ENCODE results near the gene SLC8A2.

SLC8A2 gene

DNA sequence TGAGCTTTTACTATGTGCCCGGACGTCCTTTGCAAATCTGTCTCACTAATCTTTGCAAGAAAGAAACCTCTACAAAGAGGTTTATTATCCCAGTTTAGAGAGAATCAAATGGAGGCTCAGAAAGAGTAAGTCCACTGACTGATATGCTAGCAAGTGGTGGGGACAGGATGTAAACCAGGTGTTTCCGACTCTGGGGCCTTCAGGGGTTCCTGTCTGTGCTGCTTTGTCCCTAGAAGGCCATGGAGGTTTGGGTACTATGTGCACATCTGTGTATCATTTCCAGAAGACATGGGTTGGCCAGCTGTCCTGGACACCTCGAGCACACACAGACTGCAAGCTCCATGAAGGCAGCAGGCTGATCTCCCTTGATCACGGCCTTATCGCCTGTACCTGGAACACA lies 13.5 kb upstream of the SLC8A2 start:
- TF ChIP-seq FOXP2 (optimal IDR thresholded peaks at IDR 0.05; ENCODE audit: borderline replicate concordance, extremely low read depth, extremely low read length, insufficient read depth) (no peak), TAF1 (IDR thresholded peaks at IDR 0.05; ENCODE audit: borderline replicate concordance, insufficient read depth, low read length) (no peak), POLR2AphosphoS5 (IDR thresholded peaks at IDR 0.05; ENCODE audit: low read depth, low read length) (no peak), SIN3A (IDR thresholded peaks at IDR 0.05; ENCODE audit: borderline replicate concordance, insufficient read depth, low read length) (no peak)
- TF ChIP-seq, protein P1, sequence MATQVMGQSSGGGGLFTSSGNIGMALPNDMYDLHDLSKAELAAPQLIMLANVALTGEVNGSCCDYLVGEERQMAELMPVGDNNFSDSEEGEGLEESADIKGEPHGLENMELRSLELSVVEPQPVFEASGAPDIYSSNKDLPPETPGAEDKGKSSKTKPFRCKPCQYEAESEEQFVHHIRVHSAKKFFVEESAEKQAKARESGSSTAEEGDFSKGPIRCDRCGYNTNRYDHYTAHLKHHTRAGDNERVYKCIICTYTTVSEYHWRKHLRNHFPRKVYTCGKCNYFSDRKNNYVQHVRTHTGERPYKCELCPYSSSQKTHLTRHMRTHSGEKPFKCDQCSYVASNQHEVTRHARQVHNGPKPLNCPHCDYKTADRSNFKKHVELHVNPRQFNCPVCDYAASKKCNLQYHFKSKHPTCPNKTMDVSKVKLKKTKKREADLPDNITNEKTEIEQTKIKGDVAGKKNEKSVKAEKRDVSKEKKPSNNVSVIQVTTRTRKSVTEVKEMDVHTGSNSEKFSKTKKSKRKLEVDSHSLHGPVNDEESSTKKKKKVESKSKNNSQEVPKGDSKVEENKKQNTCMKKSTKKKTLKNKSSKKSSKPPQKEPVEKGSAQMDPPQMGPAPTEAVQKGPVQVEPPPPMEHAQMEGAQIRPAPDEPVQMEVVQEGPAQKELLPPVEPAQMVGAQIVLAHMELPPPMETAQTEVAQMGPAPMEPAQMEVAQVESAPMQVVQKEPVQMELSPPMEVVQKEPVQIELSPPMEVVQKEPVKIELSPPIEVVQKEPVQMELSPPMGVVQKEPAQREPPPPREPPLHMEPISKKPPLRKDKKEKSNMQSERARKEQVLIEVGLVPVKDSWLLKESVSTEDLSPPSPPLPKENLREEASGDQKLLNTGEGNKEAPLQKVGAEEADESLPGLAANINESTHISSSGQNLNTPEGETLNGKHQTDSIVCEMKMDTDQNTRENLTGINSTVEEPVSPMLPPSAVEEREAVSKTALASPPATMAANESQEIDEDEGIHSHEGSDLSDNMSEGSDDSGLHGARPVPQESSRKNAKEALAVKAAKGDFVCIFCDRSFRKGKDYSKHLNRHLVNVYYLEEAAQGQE (IDR thresholded peaks at IDR 0.05; ENCODE audit: insufficient read depth in 1 of 2, low read depth in 2 of 2, low read length in 2 of 2), result no peak

DNA sequence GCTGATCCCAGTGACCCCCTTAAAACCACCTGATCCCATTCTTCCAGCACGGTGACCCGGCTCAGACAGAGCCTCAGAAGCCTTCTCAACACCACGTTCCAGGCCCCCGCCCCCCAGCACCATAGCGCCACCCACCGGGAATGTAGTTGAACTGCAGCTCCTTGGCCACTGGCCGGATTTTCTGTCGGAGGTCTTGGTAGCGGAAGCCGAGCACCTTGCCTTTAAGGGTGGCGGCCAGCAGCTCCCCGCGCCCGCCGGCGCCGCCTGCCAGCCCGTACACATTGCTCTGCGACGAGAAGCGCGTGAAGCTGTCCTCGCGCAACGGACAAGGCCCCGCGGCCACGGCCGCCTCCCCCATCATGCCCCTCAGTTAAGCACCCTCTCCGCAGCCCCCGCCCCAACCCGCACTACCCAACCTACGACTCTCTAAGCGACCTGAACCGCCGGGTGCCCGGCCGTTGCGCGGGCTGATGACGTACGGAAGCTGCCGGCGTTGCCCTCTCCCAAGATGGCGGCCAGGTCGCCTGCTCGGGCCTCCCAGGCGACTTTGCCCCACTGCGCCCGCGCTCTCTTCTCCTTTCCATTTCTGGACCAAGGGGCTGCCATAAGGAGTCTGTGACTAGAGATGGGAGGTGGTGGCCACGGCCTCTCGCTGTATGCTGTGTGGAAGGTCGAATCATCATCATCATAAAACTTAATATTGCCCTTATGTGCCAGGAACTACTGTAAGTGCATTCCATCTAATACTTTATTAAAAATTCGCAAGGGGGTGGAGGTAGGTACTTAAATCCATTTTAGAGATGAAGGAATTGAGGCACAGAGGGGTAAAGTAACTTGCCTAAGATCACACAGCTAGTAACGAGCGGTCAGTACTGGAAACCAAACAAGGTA lies 12.4 kb upstream of the SLC8A2 start, which contains the start of gene KPTN:
TSS of gene KPTN (minus strand) at position 420 of the 891 bp plus-strand sequence. CDS start at position 361, 59 bp downstream.
- peak; percentile 74 for TF ChIP-seq FOXP2 (optimal IDR thresholded peaks at IDR 0.05; ENCODE audit: borderline replicate concordance, extremely low read depth, extremely low read length, insufficient read depth)
- peak; percentile 78; the same call in 1 of the 2 replicates for TF ChIP-seq TAF1 (IDR thresholded peaks at IDR 0.05; ENCODE audit: borderline replicate concordance, insufficient read depth, low read length)
- peak; percentile 70 for TF ChIP-seq POLR2AphosphoS5 (IDR thresholded peaks at IDR 0.05; ENCODE audit: low read depth, low read length)
- TF ChIP-seq, protein P1 (IDR thresholded peaks at IDR 0.05; ENCODE audit: insufficient read depth in 1 of 2, low read depth in 2 of 2, low read length in 2 of 2), result peak in 1 of 2 experiments; percentile 55; a peak in 1 of 4 replicates
- no peak for TF ChIP-seq SIN3A (IDR thresholded peaks at IDR 0.05; ENCODE audit: borderline replicate concordance, insufficient read depth, low read length)

DNA sequence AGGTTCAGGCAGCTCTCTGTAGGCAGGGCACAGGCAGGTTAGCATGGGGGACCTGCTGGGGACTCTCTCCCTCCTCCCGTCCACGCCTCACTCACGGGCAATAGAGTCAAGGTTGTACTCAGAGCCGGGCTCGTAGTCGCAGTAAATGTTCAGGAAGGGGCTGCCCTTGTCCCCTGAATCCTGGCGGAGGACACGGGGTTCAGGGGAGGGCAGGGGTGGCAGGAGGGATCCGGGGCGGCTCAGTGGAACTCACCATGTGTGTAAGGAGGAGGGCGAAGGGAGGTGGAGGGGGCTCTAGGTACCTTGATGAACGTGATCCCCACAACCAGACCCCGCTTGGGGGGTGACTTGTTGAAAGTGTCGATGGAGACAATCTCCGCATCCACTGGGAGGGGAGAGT lies 11.5 kb upstream of the SLC8A2 start:
- TF ChIP-seq SIN3A (IDR thresholded peaks at IDR 0.05; ENCODE audit: borderline replicate concordance, insufficient read depth, low read length), result no peak
- no peak for TF ChIP-seq FOXP2 (optimal IDR thresholded peaks at IDR 0.05; ENCODE audit: borderline replicate concordance, extremely low read depth, extremely low read length, insufficient read depth)
- TF ChIP-seq, protein P1 (IDR thresholded peaks at IDR 0.05; ENCODE audit: insufficient read depth in 1 of 2, low read depth in 2 of 2, low read length in 2 of 2), result no peak
- no peak for TF ChIP-seq POLR2AphosphoS5 (IDR thresholded peaks at IDR 0.05; ENCODE audit: low read depth, low read length)
- no peak for TF ChIP-seq TAF1 (IDR thresholded peaks at IDR 0.05; ENCODE audit: borderline replicate concordance, insufficient read depth, low read length)

DNA sequence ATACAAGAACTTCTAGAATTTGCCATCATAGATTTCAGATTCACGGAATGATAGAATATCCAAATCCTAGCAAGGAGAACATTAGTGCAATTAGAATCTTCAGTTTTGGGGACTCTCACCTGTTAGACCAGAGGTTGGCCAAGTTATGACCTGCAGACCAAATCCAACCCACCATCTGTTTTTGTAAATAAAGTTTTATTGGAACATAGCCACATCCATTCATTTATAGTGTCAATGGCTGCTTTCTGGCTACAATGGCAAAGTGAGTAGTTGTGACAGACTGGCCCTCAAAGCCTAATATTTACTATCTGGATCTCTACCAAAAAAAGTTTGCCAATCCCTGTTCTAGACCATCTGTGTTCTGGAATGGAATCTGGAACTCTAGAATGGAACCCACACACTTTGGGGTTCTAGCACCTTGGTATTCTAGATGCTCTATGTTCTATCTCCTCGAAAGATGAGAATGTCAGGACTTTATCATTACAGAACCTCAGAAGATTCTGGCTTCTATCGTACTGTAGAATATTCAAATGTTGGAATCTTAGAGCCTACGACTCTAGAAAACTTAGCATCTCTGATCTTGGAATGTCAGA lies 9.9 kb upstream of the SLC8A2 start:
- TF ChIP-seq, protein P1 (IDR thresholded peaks at IDR 0.05; ENCODE audit: insufficient read depth in 1 of 2, low read depth in 2 of 2, low read length in 2 of 2), result no peak
- no peak for TF ChIP-seq SIN3A (IDR thresholded peaks at IDR 0.05; ENCODE audit: borderline replicate concordance, insufficient read depth, low read length)
- no peak for TF ChIP-seq TAF1 (IDR thresholded peaks at IDR 0.05; ENCODE audit: borderline replicate concordance, insufficient read depth, low read length)
- no peak for TF ChIP-seq POLR2AphosphoS5 (IDR thresholded peaks at IDR 0.05; ENCODE audit: low read depth, low read length)
- TF ChIP-seq FOXP2 (optimal IDR thresholded peaks at IDR 0.05; ENCODE audit: borderline replicate concordance, extremely low read depth, extremely low read length, insufficient read depth), result no peak
